HCT116 (cell line): Measurements from ENCODE around the gene BAIAP2L1. TPM values are rescaled to one million over a fixed set of nuclear protein-coding genes. Genes with fewer than 3 reads are reported as not detected.
"Not testable (repeated sequence)": the region's sequence is repeated elsewhere in the genome, so short reads cannot be mapped to it uniquely, and the experiment has no call there.

ENCODE experiments used
- ATAC-seq: fragments of 200-7000 bp; cut with Tn5 transposase; 2 replicates; pipeline ENCODE4 v1.9.1; 2020; ENCODE audit warnings: mild to moderate bottlenecking, moderate library complexity
- BruUV-seq: library from RNA; stranded (reverse); fragments of 400-500 nt; replicated peaks from 2 replicates; lab custom pipeline; 2021; lab: Mats Ljungman, UMichigan
- CTCF ChIA-PET: fragments of 300-600 bp; sonication (Branson Sonifier 250); formaldehyde crosslinking; loops from one replicate; lab custom pipeline; 2021; ENCODE audit warnings: antibody characterized with exemption; lab: Charles Lee
- POLR2A ChIA-PET: fragments of 300-600, 350-600 bp; sonication (Branson Sonifier 250); formaldehyde crosslinking; loops from one replicate; lab custom pipeline; 2021; ENCODE audit warnings: antibody characterized with exemption; lab: Charles Lee
- RAD21 ChIA-PET, 2 experiments: fragments of 300-600 bp; sonication (Branson Sonifier 250); formaldehyde crosslinking; loops; one replicate each; lab custom pipeline; 2023; ENCODE audit warnings: low total read pairs in 2 of 2; ENCODE audit not compliant: uncharacterized antibody in 2 of 2, unreplicated experiment in 2 of 2, low non-redundant PET in 1 of 2; lab: Charles Lee
- DNase-seq: peaks from one replicate; pipeline ENCODE4 v3.0.0-alpha.2; 2010; ENCODE audit warnings: low read depth, low spot score
- H2AFZ ChIP-seq: fragments of 200-600 bp; shearing (Covaris generic), sonication (generic); 2 replicates; pipeline ENCODE4 v1.6.1; 2017; ENCODE audit warnings: low read depth, mixed run types, mixed read lengths, antibody characterized with exemption, low read length; ENCODE audit not compliant: poor library complexity, severe bottlenecking
- H3K27ac ChIP-seq: 2 replicates; pipeline ENCODE4 v1.5.1; 2012; ENCODE audit warnings: low read depth, low read length
- H3K27me3 ChIP-seq: fragments of 200-600 bp; sonication (generic); 2 replicates; pipeline ENCODE4 v1.6.1; 2016; ENCODE audit warnings: mixed run types, low read length, mixed read lengths; ENCODE audit not compliant: insufficient read depth
- H3K36me3 ChIP-seq, 2 experiments: fragments of 200-500 bp in 1 of 2; fragments of 200-600 bp in 1 of 2; sonication (Bioruptor generic) in 1 of 2; sonication (generic) in 1 of 2; 2 replicates each; pipeline versions ENCODE4 v1.5.1 to v1.6.1; 2014 to 2016; ENCODE audit warnings: low read length in 2 of 2, inconsistent platforms in 1 of 2, mixed read lengths in 1 of 2, mixed run types in 1 of 2; ENCODE audit not compliant: insufficient read depth in 2 of 2, control insufficient read depth in 1 of 2
- H3K4me1 ChIP-seq, 2 experiments: fragments of 200-600 bp in 1 of 2; sonication (generic) in 1 of 2; 2 replicates each; pipeline versions ENCODE4 v1.5.1 to v1.6.1; 2012 to 2017; ENCODE audit warnings: low read length in 2 of 2, inconsistent platforms in 1 of 2, mild to moderate bottlenecking in 1 of 2, mixed read lengths in 1 of 2, mixed run types in 1 of 2, moderate library complexity in 1 of 2; ENCODE audit not compliant: insufficient read depth in 2 of 2, control insufficient read depth in 1 of 2
- H3K4me2 ChIP-seq: fragments of 200-600 bp; sonication (generic); 2 replicates; pipeline ENCODE4 v1.6.1; 2017; ENCODE audit warnings: mixed run types, low read length, mixed read lengths
- H3K4me3 ChIP-seq, 2 experiments: fragments of 200-600 bp in 1 of 2; sonication (generic) in 1 of 2; replicated peaks in 1 of 2; 2 replicates each; pipeline ENCODE4 v1.5.1; 2011 to 2016; ENCODE audit warnings: low read length in 2 of 2, control low read depth in 1 of 2, low read depth in 1 of 2, mild to moderate bottlenecking in 1 of 2, mixed read lengths in 1 of 2, mixed run types in 1 of 2
- H3K79me2 ChIP-seq: fragments of 200-600 bp; sonication (generic); 2 replicates; pipeline ENCODE4 v1.6.1; 2017; ENCODE audit warnings: mild to moderate bottlenecking, mixed run types, low read length, moderate library complexity, mixed read lengths; ENCODE audit not compliant: insufficient read depth
- H3K9ac ChIP-seq: fragments of 200-600 bp; sonication (generic); 2 replicates; pipeline ENCODE4 v1.6.1; 2016; ENCODE audit warnings: low read length, mixed read lengths
- H3K9me2 ChIP-seq: fragments of 200-600 bp; sonication (generic), shearing (Covaris generic); 2 replicates; pipeline ENCODE4 v1.6.1; 2017; ENCODE audit warnings: mixed run types, mild to moderate bottlenecking, moderate library complexity; ENCODE audit not compliant: insufficient read depth
- H3K9me3 ChIP-seq, 2 experiments: fragments of 200-500 bp in 1 of 2; fragments of 200-600 bp in 1 of 2; sonication (Bioruptor generic) in 1 of 2; sonication (generic) in 1 of 2; 2 replicates each; pipeline ENCODE4 v1.6.1; 2014 to 2017; ENCODE audit warnings: low read length in 2 of 2, mixed read lengths in 2 of 2, inconsistent platforms in 1 of 2, low read depth in 1 of 2, mild to moderate bottlenecking in 1 of 2, mixed run types in 1 of 2, moderate library complexity in 1 of 2; ENCODE audit not compliant: control insufficient read depth in 1 of 2, insufficient read depth in 1 of 2
- H4K20me1 ChIP-seq: fragments of 200-600 bp; sonication (generic), shearing (Covaris generic); 2 replicates; pipeline ENCODE4 v1.6.1; 2017; ENCODE audit warnings: mixed run types, mild to moderate bottlenecking, moderate library complexity; ENCODE audit not compliant: insufficient read depth
- CTCF ChIP-seq, 3 experiments: fragments of 200-600 bp in 1 of 3; sonication (generic) in 1 of 3; IDR thresholded peaks in 2 of 3; conservative IDR thresholded peaks in 1 of 3; 2 replicates each; pipeline ENCODE4 v1.5.1; 2012 to 2017; ENCODE audit warnings: low read depth in 2 of 3, low read length in 2 of 3, antibody characterized with exemption in 1 of 3, borderline replicate concordance in 1 of 3, control low read depth in 1 of 3, mild to moderate bottlenecking in 1 of 3, mixed read lengths in 1 of 3, mixed run types in 1 of 3, moderate library complexity in 1 of 3; ENCODE audit not compliant: insufficient read depth in 1 of 3
- ELF1 ChIP-seq: IDR thresholded peaks from 2 replicates; pipeline ENCODE4 v1.6.1; 2012; ENCODE audit warnings: low read depth, borderline replicate concordance
- EZH2 ChIP-seq: fragments of 200-600 bp; sonication (generic); IDR thresholded peaks from 2 replicates; pipeline ENCODE4 v1.6.1; 2017; ENCODE audit warnings: antibody characterized with exemption, mixed run types
- EZH2phosphoT487 ChIP-seq: fragments of 200-600 bp; IDR thresholded peaks from 2 replicates; pipeline ENCODE4 v1.6.1; 2018; ENCODE audit warnings: antibody characterized with exemption, borderline replicate concordance
- JUND ChIP-seq: IDR thresholded peaks from 2 replicates; pipeline ENCODE4 v1.6.1; 2012
- MAX ChIP-seq: IDR thresholded peaks from 2 replicates; pipeline ENCODE4 v1.6.1; 2012
- RAD21 ChIP-seq: IDR thresholded peaks from 2 replicates; pipeline ENCODE4 v1.6.1; 2012; ENCODE audit warnings: low read depth, mild to moderate bottlenecking
- REST ChIP-seq: IDR thresholded peaks from 2 replicates; pipeline ENCODE4 v1.6.1; 2012; ENCODE audit warnings: low read depth
- SIN3A ChIP-seq: IDR thresholded peaks from 2 replicates; pipeline ENCODE4 v1.6.1; 2012; ENCODE audit warnings: low read depth
- ZFX ChIP-seq: fragments of 450-650 bp; IDR thresholded peaks from 2 replicates; pipeline ENCODE4 v1.6.1; 2017
- intact Hi-C: fragments of 100-400 bp; cut with micrococcal nuclease; formaldehyde crosslinking; loops from 2 replicates; pipeline ENCODE4 v1.10.0; 2022
- total RNA-seq: library from RNA; stranded (reverse); gene quantifications from one replicate; pipeline ENCODE4 v1.2.1, GENCODE V29; 2021; ENCODE audit not compliant: unreplicated experiment

BAIAP2L1 gene
- total RNA-seq, 1 experiment from 2014 or later: 61.2 TPM

- ATAC-seq, H3K9me3 ChIP-seq, RAD21 ChIA-PET, CTCF ChIA-PET, BruUV-seq, H3K79me2 ChIP-seq, intact Hi-C loops, POLR2A ChIA-PET, H3K9ac ChIP-seq, H3K36me3 ChIP-seq, H3K4me2 ChIP-seq, H2AFZ ChIP-seq, H3K4me3 ChIP-seq, DNase-seq, H3K9me2 ChIP-seq, H3K27me3 ChIP-seq, H3K27ac ChIP-seq, H4K20me1 ChIP-seq: not testable (repeated sequence)
- 0 out of 6 replicates have a peak, but pooled peaks of 1 of the 3 experiments have one; percentile 9 for TF ChIP-seq CTCF (IDR thresholded peaks at IDR 0.05 in 2 of 3, conservative IDR thresholded peaks at IDR 0.05 in 1 of 3; ENCODE audit: borderline replicate concordance in 1 of 3, insufficient read depth in 1 of 3, low read depth in 2 of 3, low read length in 2 of 3)
- peaks cover 18 to 24% of the 10 kb centered on the region in 2 experiments for H3K4me1 ChIP-seq
Observed at GRCh38 chr7:98413655-98414054, 12.8 kb upstream of the BAIAP2L1 start.

GRCh38 chr7:98409843-98410242 lies 9.0 kb upstream of the BAIAP2L1 start:
- ChIA-PET CTCF (interaction anchor here (2.0 kb wide), 1 partner anchor 9 kb away, joined by 11 read pairs; the partner anchor contains the start of gene BAIAP2L1), RAD21 (no interaction called here), POLR2A (no interaction called here)
- no peaks in the 10 kb centered on the region for H3K36me3 ChIP-seq
- intact Hi-C loops: no loop called here
- no peak overlapping the region for H3K9ac ChIP-seq
- H3K79me2 ChIP-seq: no peaks in the 10 kb centered on the region
- no peak overlapping the region for H3K27ac ChIP-seq
- no TSS peak for BruUV-seq
- H3K9me3 ChIP-seq: no peaks in the 10 kb centered on the region
- no peak overlapping the region for H2AFZ ChIP-seq
- ATAC-seq: no peak
- no peaks in the 10 kb centered on the region for H3K27me3 ChIP-seq
- no peak overlapping the region for H3K4me3 ChIP-seq
- no peaks in the 10 kb centered on the region for H3K9me2 ChIP-seq
- H4K20me1 ChIP-seq: no peaks in the 10 kb centered on the region
- no peak for TF ChIP-seq MAX
- no peak for TF ChIP-seq ZFX
- TF ChIP-seq ELF1: no peak
- no peak for TF ChIP-seq JUND
- TF ChIP-seq EZH2phosphoT487: no peak
- TF ChIP-seq REST: no peak
- no peak for TF ChIP-seq EZH2
- no peak for TF ChIP-seq SIN3A
- TF ChIP-seq RAD21: no peak
- TF ChIP-seq, all 23 proteins: peak for 0
- no peak for DNase-seq
- Histone ChIP-seq H3K4me2 (no peak overlapping the region), H3K4me1 (no peaks in the 10 kb centered on the region)
